Liver (tissue), 9 donors: ENCODE results near the gene CRIP1. TPM values are rescaled to one million over a fixed set of nuclear protein-coding genes. Genes with fewer than 3 reads are reported as not detected.

ENCODE experiments used
- DNase-seq: peaks from one replicate; pipeline ENCODE4 v3.0.0-alpha.2; 2017; ENCODE audit warnings: low spot score
- H3K27ac ChIP-seq, 2 donors: one replicate each; pipeline ENCODE4 v1.7.0; 2013; ENCODE audit warnings: inconsistent platforms in 2 of 2, low read length in 2 of 2, control low read depth in 1 of 2, low read depth in 1 of 2, mild to moderate bottlenecking in 1 of 2
- H3K27me3 ChIP-seq, 4 donors: one replicate each; pipeline versions ENCODE4 v1.6.1 to v1.7.0; 2013; ENCODE audit warnings: low read length in 3 of 4, inconsistent platforms in 1 of 4, mild to moderate bottlenecking in 1 of 4, moderate library complexity in 1 of 4; ENCODE audit not compliant: control insufficient read depth in 4 of 4, insufficient read depth in 4 of 4
- H3K36me3 ChIP-seq, 4 donors: one replicate each; pipeline versions ENCODE4 v1.6.1 to v1.7.0; 2013; ENCODE audit warnings: low read length in 3 of 4, mild to moderate bottlenecking in 3 of 4, low read depth in 1 of 4, moderate library complexity in 1 of 4; ENCODE audit not compliant: control insufficient read depth in 4 of 4, insufficient read depth in 3 of 4
- H3K4me1 ChIP-seq, 4 donors: one replicate each; pipeline versions ENCODE4 v1.6.1 to v1.7.0; 2013; ENCODE audit warnings: low read length in 3 of 4, mild to moderate bottlenecking in 3 of 4, moderate library complexity in 1 of 4; ENCODE audit not compliant: control insufficient read depth in 4 of 4, insufficient read depth in 4 of 4
- H3K4me3 ChIP-seq, 3 donors: one replicate each; pipeline versions ENCODE4 v1.6.1 to v1.7.0; 2013; ENCODE audit warnings: low read length in 3 of 3, control low read depth in 1 of 3, low read depth in 1 of 3, mild to moderate bottlenecking in 1 of 3
- H3K9ac ChIP-seq, 2 donors: one replicate each; pipeline ENCODE4 v1.7.0; 2013; ENCODE audit warnings: low read length in 2 of 2, mild to moderate bottlenecking in 2 of 2, moderate library complexity in 2 of 2, control low read depth in 1 of 2, low read depth in 1 of 2
- H3K9me3 ChIP-seq, 4 donors: one replicate each; pipeline versions ENCODE4 v1.6.1 to v1.7.0; 2013; ENCODE audit warnings: low read length in 3 of 4; ENCODE audit not compliant: control insufficient read depth in 4 of 4
- ATF3 ChIP-seq: IDR thresholded peaks from 2 replicates; pipeline ENCODE4 v1.6.1; 2016; ENCODE audit warnings: antibody characterized with exemption
- CTCF ChIP-seq: fragments of 150-350 bp; IDR thresholded peaks from 2 replicates; pipeline ENCODE4 v1.5.1; 2017; ENCODE audit warnings: improper control_type of control experiment, low read depth, low read length; ENCODE audit not compliant: missing input control
- EGR1 ChIP-seq, 2 donors: IDR thresholded peaks; 2 replicates each; pipeline ENCODE4 v1.6.1; 2016 to 2018; ENCODE audit warnings: antibody characterized with exemption in 2 of 2, low read depth in 2 of 2
- FOXA2 ChIP-seq: IDR thresholded peaks from 2 replicates; pipeline ENCODE4 v1.6.1; 2016; ENCODE audit warnings: antibody characterized with exemption
- GABPA ChIP-seq, 2 donors: IDR thresholded peaks in 1 of 2; conservative IDR thresholded peaks in 1 of 2; 2 replicates each; pipeline ENCODE4 v1.6.1; 2016; ENCODE audit warnings: antibody characterized with exemption in 2 of 2, mild to moderate bottlenecking in 1 of 2, moderate library complexity in 1 of 2
- HNF4A ChIP-seq, 2 donors: conservative IDR thresholded peaks; 2 replicates each; pipeline ENCODE4 v1.6.1; 2016; ENCODE audit warnings: antibody characterized with exemption in 2 of 2, mild to moderate bottlenecking in 2 of 2
- HNF4G ChIP-seq: IDR thresholded peaks from 2 replicates; pipeline ENCODE4 v1.6.1; 2016; ENCODE audit warnings: antibody characterized with exemption
- JUND ChIP-seq, 2 donors: IDR thresholded peaks; 2 replicates each; pipeline ENCODE4 v1.6.1; 2016; ENCODE audit warnings: antibody characterized with exemption in 2 of 2
- NR2F2 ChIP-seq: IDR thresholded peaks from 2 replicates; pipeline ENCODE4 v1.6.1; 2016; ENCODE audit warnings: antibody characterized with exemption
- RAD21 ChIP-seq, 2 donors: IDR thresholded peaks; 2 replicates each; pipeline ENCODE4 v1.6.1; 2016; ENCODE audit warnings: antibody characterized with exemption in 2 of 2, mild to moderate bottlenecking in 2 of 2
- RXRA ChIP-seq, 2 donors: IDR thresholded peaks; 2 replicates each; pipeline ENCODE4 v1.6.1; 2017 to 2018; ENCODE audit warnings: antibody characterized with exemption in 2 of 2, mild to moderate bottlenecking in 1 of 2
- SP1 ChIP-seq: IDR thresholded peaks from 2 replicates; pipeline ENCODE4 v1.6.1; 2018; ENCODE audit warnings: antibody characterized with exemption, mild to moderate bottlenecking
- YY1 ChIP-seq: IDR thresholded peaks from 2 replicates; pipeline ENCODE4 v1.6.1; 2016; ENCODE audit warnings: antibody characterized with exemption, mild to moderate bottlenecking
- ZBTB33 ChIP-seq: IDR thresholded peaks from 2 replicates; pipeline ENCODE4 v1.6.1; 2016; ENCODE audit warnings: antibody characterized with exemption
- WGBS: extraction: QIAGEN DNeasy Blood & Tissue Kit; methylation state at CpG from one replicate; pipeline ENCODE4 v1.1.7; 2013; 5-methylcytosine and 5-hydroxymethylcytosine counted together
- polyA plus RNA-seq, 2 donors: library from polyadenylated mRNA; stranded (reverse) in 1 of 2; unstranded in 1 of 2; fragments of 200-250 nt in 1 of 2; fragments of >200 nt in 1 of 2; fragmentation: Nextera tagmentation in 1 of 2; extraction: Ambion mirVana in 1 of 2; gene quantifications; one replicate each; pipeline versions ENCODE4 v1.2.1 to v1.2.3, GENCODE V29; 2013 to 2015
- total RNA-seq, 2 donors: library from RNA; depleted of rRNA; stranded (reverse); fragments of >200 nt; gene quantifications; one replicate each; pipeline ENCODE4 v1.2.3, GENCODE V29; 2014
- donor health status: healthy.
- donor health status: healthy.
- donor health status: healthy.
- donor health status: healthy.
- donor health status: healthy.

CRIP1 gene
- total and polyA plus RNA-seq, 4 donors, result 1.4 to 11.4 (median 3.9) TPM

GRCh38 chr14:105500726-105501101, 14.0 kb downstream of the CRIP1 start:
- Histone ChIP-seq H3K9me3 (no peaks in the 10 kb centered on the region), H3K4me3 (no peak overlapping the region), H3K9ac (no peak overlapping the region), H3K27me3 (no peaks in the 10 kb centered on the region), H3K4me1 (peaks cover 10 to 33% (median 21%) of the 10 kb centered on the region in 4 donors), H3K36me3 (no peaks in the 10 kb centered on the region), H3K27ac (no peak overlapping the region)
- DNase-seq, result no peak
- 76% methylated on average over 10 of the region's 10 CpGs for WGBS
- no peak for TF ChIP-seq ZBTB33
- no peak for TF ChIP-seq GABPA (IDR thresholded peaks at IDR 0.05 in 1 of 2, conservative IDR thresholded peaks at IDR 0.05 in 1 of 2)
- no peak for TF ChIP-seq SP1

GRCh38 chr14:105501504-105502291, 15.0 kb downstream of the CRIP1 start:
- DNase-seq, result no peak
- Histone ChIP-seq H3K27ac (no peak overlapping the region), H3K9me3 (no peaks in the 10 kb centered on the region), H3K27me3 (no peaks in the 10 kb centered on the region), H3K4me1 (peaks cover 6 to 25% (median 16%) of the 10 kb centered on the region in 4 donors), H3K36me3 (no peaks in the 10 kb centered on the region), H3K4me3 (no peak overlapping the region), H3K9ac (no peak overlapping the region)
- no peak for TF ChIP-seq YY1
- no peak for TF ChIP-seq JUND (IDR thresholded peaks at IDR 0.05)
- TF ChIP-seq HNF4G, result no peak
- no peak for TF ChIP-seq RXRA (IDR thresholded peaks at IDR 0.05)
- TF ChIP-seq RAD21 (IDR thresholded peaks at IDR 0.05), result no peak
- TF ChIP-seq CTCF, result no peak
- TF ChIP-seq EGR1 (IDR thresholded peaks at IDR 0.05; ENCODE audit: low read depth in 2 of 2), result no peak
- no peak for TF ChIP-seq NR2F2
- no peak for TF ChIP-seq HNF4A (conservative IDR thresholded peaks at IDR 0.05)
- 89% methylated on average over 13 of the region's 13 CpGs for WGBS

GRCh38 chr14:105502446-105503295, 16.0 kb downstream of the CRIP1 start:
- Histone ChIP-seq H3K27ac (no peak overlapping the region), H3K27me3 (no peaks in the 10 kb centered on the region), H3K9me3 (no peaks in the 10 kb centered on the region), H3K4me1 (peaks cover 0 to 15% (median 10%) of the 10 kb centered on the region in 4 donors), H3K36me3 (no peaks in the 10 kb centered on the region), H3K4me3 (no peak overlapping the region), H3K9ac (no peak overlapping the region)
- DNase-seq, result no peak
- WGBS, result 86% methylated on average over 18 of the region's 18 CpGs
- TF ChIP-seq ATF3, result no peak
- no peak for TF ChIP-seq YY1
- no peak for TF ChIP-seq GABPA (IDR thresholded peaks at IDR 0.05 in 1 of 2, conservative IDR thresholded peaks at IDR 0.05 in 1 of 2)
- TF ChIP-seq RXRA (IDR thresholded peaks at IDR 0.05), result no peak
- no peak for TF ChIP-seq HNF4A (conservative IDR thresholded peaks at IDR 0.05)
- TF ChIP-seq FOXA2, result no peak
- TF ChIP-seq EGR1 (IDR thresholded peaks at IDR 0.05; ENCODE audit: low read depth in 2 of 2), result no peak
- no peak for TF ChIP-seq JUND (IDR thresholded peaks at IDR 0.05)
